K562 (cell line): ENCODE data around the gene PRDM15.

Experiments used
- CREB1 ChIP-seq, 2 experiments: sonication (generic) in 1 of 2; formaldehyde crosslinking in 1 of 2; IDR thresholded peaks; 2 replicates each; pipeline versions ENCODE4 v1.6.1 to v1.8.0; 2012 to 2022; ENCODE audit warnings: inconsistent platforms in 1 of 2, mild to moderate bottlenecking in 1 of 2, missing genetic modification reagents in 1 of 2, moderate library complexity in 1 of 2
- JUNB ChIP-seq: fragments of 450-650 bp; formaldehyde crosslinking; conservative IDR thresholded peaks from 2 replicates; pipeline ENCODE4 v1.4.0; 2020; ENCODE audit warnings: mild to moderate bottlenecking
- KLF16 ChIP-seq: IDR thresholded peaks from 2 replicates; pipeline ENCODE4 v1.6.1; 2016; ENCODE audit warnings: antibody characterized with exemption
- NCOA4 ChIP-seq: fragments of 450-650 bp; IDR thresholded peaks from 2 replicates; pipeline ENCODE4 v1.6.1; 2018; ENCODE audit warnings: mild to moderate bottlenecking; ENCODE audit not compliant: partially characterized antibody
- POLR2A ChIP-seq: fragments of 450-650 bp; conservative IDR thresholded peaks from 2 replicates; pipeline ENCODE4 v1.6.1; 2016
- RFX1 ChIP-seq: fragments of 450-650 bp; IDR thresholded peaks from 2 replicates; pipeline ENCODE4 v1.6.1; 2016; ENCODE audit warnings: mild to moderate bottlenecking, moderate library complexity
- XRCC3 ChIP-seq: fragments of 450-650 bp; IDR thresholded peaks from 2 replicates; pipeline ENCODE4 v1.6.1; 2017; ENCODE audit warnings: mild to moderate bottlenecking, moderate library complexity
- YY1 ChIP-seq, 3 experiments: IDR thresholded peaks; 2 replicates each; pipeline ENCODE4 v1.6.1; 2011; ENCODE audit warnings: low read length in 2 of 3, mild to moderate bottlenecking in 2 of 3, moderate library complexity in 2 of 3, borderline replicate concordance in 1 of 3, control low read depth in 1 of 3, low read depth in 1 of 3; ENCODE audit not compliant: insufficient read depth in 3 of 3, insufficient replicate concordance in 2 of 3, control insufficient read depth in 1 of 3, insufficient read length in 1 of 3; ENCODE audit errors: extremely low read depth in 1 of 3
- ZNF175 ChIP-seq: fragments of 200-800 bp; sonication (Bioruptor generic); IDR thresholded peaks from 2 replicates; pipeline ENCODE4 v1.6.1; 2016; ENCODE audit warnings: low read depth, mild to moderate bottlenecking, missing genetic modification characterization, missing compliant biosample characterization
- TF ChIP-seq, protein P1 (sequence below), 3 experiments: IDR thresholded peaks in 2 of 3; conservative IDR thresholded peaks in 1 of 3; 2 replicates each; pipeline ENCODE4 v1.5.1; 2011 to 2012; ENCODE audit warnings: low read length in 3 of 3, mild to moderate bottlenecking in 3 of 3, control low read depth in 2 of 3, improper control_type of control experiment in 1 of 3, inconsistent platforms in 1 of 3, low read depth in 1 of 3, mixed read lengths in 1 of 3, moderate library complexity in 1 of 3; ENCODE audit not compliant: insufficient read depth in 2 of 3

DNA sequence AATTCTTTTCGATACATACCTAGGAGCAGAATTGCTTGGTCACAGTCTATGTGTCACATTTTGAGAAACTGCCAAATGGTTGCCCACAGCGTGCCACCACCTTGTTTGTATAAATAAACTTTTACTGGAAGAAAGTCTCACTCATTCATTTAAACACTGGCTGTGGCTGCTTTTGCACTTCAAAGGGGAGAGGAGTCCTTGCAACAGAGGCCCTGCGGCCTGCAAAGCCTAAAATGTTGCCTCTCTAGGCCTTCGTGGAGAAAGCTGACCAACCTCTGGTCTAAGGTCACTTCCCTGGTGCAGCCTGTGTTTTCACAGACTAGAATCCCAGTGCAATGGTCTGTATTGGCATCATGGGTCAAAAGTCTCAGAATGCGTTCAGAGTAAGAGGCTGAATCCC is 120.6 kb downstream of the PRDM15 start:
- TF ChIP-seq KLF16 (no peak), CREB1 (IDR thresholded peaks at IDR 0.05) (no peak), CREB1 (CRISPR knock-in tag; IDR thresholded peaks at IDR 0.05) (no peak), POLR2A (no peak), ZNF175 (CRISPR knock-in tag) (no peak), YY1 (IDR thresholded peaks at IDR 0.05; ENCODE audit: borderline replicate concordance in 1 of 3, control insufficient read depth in 1 of 3, extremely low read depth in 1 of 3, insufficient read depth in 3 of 3, insufficient read length in 1 of 3, insufficient replicate concordance in 2 of 3, low read depth in 1 of 3, low read length in 2 of 3) (no peak), NCOA4 (no peak), XRCC3 (no peak), JUNB (CRISPR knock-in tag) (no peak), RFX1 (no peak)
- TF ChIP-seq, protein P1, sequence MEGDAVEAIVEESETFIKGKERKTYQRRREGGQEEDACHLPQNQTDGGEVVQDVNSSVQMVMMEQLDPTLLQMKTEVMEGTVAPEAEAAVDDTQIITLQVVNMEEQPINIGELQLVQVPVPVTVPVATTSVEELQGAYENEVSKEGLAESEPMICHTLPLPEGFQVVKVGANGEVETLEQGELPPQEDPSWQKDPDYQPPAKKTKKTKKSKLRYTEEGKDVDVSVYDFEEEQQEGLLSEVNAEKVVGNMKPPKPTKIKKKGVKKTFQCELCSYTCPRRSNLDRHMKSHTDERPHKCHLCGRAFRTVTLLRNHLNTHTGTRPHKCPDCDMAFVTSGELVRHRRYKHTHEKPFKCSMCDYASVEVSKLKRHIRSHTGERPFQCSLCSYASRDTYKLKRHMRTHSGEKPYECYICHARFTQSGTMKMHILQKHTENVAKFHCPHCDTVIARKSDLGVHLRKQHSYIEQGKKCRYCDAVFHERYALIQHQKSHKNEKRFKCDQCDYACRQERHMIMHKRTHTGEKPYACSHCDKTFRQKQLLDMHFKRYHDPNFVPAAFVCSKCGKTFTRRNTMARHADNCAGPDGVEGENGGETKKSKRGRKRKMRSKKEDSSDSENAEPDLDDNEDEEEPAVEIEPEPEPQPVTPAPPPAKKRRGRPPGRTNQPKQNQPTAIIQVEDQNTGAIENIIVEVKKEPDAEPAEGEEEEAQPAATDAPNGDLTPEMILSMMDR (IDR thresholded peaks at IDR 0.05 in 2 of 3, conservative IDR thresholded peaks at IDR 0.05 in 1 of 3; ENCODE audit: insufficient read depth in 2 of 3, low read depth in 1 of 3, low read length in 3 of 3): no peak
